Activated CD8-positive, alpha-beta memory T cell treated with anti-CD3 and anti-CD28 coated beads for 4 hours (primary cell): ENCODE results near the gene PSMB3.

Experiments
- DNase-seq, 2 donors: peaks; one replicate each; pipeline ENCODE4 v3.0.0-alpha.2; 2020; ENCODE audit warnings: low read depth in 2 of 2

The PSMB3 gene

DNA sequence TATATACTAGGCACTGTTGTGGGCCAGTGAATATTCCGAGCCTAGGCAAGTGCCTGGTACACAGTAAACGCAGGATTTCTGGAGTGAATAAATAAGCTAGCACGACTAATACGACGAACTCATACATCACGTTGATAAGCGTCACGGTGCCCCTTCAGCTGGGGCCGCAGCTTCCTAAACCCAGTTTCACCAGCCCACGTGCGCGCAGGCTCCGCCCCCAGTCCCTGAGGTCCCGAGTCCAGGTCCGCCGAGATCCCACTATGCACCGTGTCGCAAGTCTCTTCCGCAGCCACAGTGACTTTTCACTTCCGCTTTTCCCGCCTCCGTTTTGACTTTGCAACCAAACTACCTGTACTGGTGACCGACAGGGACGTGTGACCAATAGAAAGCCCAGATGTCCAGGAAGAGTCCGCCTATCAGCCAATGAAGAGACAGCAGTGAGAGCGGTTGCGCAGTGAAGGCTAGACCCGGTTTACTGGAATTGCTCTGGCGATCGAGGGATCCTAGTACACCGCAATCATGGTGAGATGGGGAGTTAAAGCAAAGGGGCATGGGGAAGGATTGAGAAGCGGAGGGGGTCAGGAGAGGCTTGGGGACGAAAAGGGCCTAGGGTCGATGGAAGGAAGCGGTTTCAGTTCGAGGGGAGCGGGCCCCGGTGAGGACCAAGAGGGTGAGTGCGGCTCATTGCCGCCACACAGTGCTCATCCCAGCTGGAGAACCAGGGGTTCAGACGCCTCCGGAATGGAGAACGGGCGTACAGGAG, at the start of gene PSMB3:
TSS of gene PSMB3 (plus strand) at position 434 of the 763 bp plus-strand sequence. CDS start at position 520, 86 bp downstream.
- peak; percentile 91 to 96 for DNase-seq

DNA sequence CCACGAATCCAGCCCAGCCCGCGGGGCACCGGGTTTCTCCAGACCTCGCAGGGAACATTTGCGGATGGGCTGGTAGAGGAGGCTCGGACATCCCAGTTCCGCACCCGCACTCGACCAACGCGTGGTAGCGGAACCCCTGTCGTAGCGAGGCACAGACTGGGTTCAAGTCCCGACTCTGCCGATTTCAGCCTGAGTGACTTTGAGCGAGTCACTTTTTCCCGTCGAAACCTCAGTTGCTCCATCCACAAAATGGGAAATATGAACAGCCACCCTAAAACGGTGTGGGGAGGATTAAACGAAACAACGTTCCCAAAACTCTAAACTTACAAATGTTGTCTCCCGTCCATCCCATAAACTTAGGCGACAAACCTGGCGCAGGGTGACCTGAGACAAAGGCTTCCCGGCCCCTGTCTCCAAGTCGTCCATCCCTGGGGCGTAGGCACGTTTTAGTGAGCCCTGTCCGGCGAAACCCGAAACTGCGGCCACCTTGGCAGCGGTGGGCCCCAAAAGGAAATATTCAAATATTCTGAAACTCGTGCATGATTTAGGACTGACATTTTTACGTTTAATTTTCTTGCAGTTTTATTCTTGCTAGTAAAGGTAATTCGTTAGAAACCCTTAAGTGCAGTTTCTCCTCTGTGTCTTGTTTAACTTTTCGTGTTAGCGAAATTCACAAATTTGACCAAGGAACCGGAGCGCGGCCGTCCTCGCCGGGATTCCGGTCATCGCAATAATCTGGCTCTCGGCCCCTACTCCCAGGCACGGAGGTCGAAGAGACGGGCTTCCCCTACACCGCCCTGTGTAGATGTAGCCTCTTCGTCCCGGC, 49.4 kb upstream of the PSMB3 start:
- no peak for DNase-seq

DNA sequence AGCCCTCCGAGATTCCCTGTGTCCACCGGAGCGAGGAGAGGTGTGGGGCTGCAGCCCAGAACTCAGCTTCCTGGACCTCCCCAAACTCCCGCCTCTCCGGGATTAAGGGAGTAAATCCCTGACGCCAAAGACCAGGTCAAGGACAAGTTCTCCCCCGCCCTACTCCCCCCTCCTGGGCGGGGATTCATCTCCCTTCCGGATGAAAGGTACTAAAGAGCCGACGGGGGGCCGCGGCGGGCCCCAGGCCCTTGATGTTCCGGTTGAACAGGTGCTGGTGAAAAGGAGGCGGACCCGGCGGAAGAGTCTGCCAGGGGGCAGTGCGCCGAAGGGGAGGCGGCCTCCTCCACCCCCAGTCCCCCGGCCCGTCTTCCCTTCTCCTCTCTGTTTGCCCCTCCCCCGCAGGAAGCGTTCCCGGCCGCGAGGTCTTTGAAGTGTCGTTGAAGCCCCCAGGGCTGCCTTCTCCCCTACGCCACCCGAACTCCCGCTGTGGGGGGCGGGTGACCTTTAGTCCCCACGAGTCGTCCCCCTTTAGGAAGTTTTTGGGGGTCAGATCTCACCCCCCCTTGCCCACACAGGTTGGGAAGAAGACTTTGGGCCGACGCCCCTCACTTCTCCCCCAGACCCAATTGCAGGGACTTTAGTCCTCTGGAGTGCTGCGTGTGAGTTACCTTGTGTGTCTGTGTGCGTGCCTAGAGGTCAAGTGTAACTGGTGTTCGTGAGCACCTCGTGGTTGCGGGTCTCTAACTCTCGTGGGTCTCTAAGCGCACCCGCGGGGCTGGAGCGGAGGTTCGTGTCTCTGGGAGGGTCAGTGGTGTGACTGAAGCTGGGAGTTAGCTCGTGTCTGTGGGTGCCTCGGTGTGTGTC, 48.6 kb upstream of the PSMB3 start:
- peak; percentile 69 to 82 for DNase-seq

GRCh38 chr17:38704606-38705522, 47.7 kb upstream of the PSMB3 start, which contains the start of gene MLLT6:
TSS of gene MLLT6 (plus strand) at chr17:38705273. CDS start at chr17:38705633, 360 bp downstream.
- DNase-seq = peak; percentile 71 to 78

DNA sequence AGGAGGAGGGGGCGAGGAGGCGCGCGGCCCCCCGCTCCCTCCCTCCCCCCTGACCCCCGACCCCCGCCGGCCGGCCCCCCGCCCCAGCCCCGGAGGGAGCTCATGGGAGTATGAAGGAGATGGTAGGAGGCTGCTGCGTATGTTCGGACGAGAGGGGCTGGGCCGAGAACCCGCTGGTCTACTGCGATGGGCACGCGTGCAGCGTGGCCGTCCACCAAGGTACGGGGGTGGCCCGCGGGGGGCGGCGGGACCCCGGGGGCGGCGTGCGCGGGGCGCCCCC, 47.1 kb upstream of the PSMB3 start:
- no peak for DNase-seq

DNA sequence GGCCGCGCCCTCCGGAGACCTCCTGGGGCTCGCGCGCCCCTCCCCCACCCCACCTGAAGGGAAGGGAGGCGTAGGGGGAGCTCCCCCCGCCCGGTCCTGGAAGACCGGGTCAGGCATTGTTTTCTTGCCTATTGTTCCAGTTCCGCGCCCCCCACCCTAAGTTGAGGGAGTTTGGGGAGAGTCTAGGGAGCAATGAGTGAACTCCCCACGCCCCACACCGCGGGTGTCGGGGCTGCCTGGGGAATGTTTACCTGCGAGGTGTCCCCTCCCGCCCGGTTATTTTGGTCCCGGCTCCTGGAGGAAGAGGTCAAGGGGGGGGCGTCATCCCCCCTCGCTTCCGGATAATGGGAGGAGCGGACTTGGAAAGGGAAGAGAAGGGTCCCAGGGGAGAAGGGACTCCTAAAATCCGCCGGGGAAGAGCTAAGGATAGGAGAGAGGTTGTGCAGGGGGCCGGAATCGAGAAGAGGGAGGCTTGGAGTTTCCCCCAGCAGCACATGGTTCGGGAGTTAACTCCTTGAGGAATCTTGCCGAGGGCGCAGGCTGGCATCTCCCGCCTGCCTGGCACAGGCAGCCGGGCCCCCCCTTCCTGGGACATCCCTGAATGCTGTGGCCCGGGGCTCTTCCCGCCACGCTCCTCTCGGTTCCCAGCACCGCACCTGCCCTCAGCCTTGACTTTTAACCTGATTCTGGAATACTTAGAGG, 46.6 kb upstream of the PSMB3 start:
- no peak for DNase-seq

- DNase-seq = no peak
Observed at GRCh38 chr17:38706505-38707216, 45.9 kb upstream of the PSMB3 start.

DNA sequence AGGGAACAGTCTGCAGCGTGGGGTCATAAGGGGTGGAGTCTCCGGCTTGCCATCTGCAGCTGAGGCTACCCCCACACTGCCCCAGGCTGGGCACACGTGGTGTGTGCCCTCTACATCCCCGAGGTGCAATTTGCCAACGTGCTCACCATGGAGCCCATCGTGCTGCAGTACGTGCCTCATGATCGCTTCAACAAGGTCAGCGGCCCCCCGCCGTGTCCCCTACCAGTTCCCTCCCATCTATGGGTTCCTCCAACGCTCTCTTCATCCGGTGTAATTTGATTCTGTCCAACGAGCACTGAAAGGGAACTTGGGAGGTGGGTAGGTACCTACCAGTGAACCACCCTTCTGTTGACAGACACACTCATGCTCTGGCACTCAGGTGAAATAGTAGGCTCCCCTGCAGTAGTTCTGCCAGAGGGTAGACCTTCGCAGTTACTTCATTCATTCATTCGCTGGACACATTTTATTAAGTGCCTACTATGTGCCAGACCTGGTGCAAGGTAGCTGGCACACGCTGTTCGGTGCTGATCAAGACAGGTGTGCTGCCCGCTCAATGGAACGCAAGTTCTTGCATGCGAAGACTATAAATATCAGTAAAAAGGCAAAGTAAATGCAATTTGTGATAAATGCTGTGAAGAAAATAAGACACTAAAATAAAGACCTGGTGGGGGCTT, 44.7 kb upstream of the PSMB3 start:
- no peak for DNase-seq

DNA sequence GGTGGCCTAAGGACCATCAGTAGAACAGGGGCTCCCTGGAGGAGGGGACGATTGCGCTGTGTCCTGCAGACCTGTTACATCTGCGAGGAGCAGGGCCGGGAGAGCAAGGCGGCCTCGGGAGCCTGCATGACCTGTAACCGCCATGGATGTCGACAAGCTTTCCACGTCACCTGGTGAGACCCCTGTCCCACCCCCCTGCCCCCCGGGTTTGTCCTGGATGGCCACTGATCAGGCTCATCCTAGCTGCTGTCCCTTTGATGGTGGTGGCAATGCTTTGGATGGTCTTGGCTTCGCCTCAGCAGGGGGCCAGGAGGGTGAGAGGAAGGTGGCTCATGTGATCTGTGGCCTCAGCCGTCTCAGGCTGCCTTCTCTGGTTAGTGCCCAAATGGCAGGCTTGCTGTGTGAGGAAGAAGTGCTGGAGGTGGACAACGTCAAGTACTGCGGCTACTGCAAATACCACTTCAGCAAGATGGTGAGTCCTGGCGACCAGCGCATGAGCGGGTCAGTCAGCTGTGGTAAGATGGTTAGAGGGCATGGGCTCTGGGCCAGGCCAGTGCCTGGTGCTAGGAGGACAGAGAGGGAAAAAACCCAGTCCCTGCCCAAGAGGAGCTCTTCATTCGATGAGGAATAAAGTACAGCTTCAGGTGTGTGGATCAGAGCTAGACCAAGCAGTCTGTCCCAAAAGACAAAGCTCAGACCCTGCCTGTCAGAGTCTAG, 43.3 kb upstream of the PSMB3 start:
- DNase-seq = no peak

GRCh38 chr17:38709864-38710603, 42.5 kb upstream of the PSMB3 start:
- DNase-seq = no peak

DNA sequence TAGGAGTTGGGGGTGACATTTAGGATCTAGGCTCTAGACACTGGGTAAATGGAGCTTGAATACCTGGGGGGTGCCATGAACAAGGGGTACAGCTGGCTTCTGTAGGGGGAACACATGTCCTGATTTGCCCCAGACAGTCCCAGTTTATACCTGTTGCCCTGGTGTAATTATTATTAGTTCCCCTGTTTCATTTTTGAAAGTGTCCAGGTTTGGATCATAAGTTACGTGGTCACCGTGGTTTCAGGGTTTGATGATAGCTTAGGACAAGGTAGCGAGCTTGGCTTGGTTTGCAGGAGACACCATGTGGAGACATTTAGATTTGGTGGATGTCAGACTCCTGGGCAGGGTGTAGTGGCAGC, 42.0 kb upstream of the PSMB3 start:
- no peak for DNase-seq

DNA sequence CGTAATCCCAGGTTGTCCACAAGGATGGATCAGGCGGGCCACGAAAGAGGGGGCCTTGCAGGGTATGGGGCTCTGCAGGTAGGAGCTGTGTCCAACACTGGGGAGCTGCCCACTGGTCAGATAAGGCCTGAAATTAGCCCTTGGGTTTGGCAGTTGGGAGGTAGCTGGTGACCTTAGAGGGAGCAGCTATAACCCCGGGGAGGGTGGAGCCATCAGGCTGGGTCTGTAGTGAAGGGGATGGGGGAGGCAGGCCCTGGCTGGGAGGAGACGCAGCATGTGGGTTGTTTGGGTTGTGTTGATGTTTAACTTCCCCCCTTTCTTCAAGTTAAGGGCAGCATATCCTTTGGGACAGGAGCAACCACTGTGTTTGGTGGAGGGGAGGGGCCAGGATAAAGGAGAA, 41.6 kb upstream of the PSMB3 start:
- no peak for DNase-seq

- no peak for DNase-seq
Observed at GRCh38 chr17:38711792-38712571, 40.6 kb upstream of the PSMB3 start.

DNA sequence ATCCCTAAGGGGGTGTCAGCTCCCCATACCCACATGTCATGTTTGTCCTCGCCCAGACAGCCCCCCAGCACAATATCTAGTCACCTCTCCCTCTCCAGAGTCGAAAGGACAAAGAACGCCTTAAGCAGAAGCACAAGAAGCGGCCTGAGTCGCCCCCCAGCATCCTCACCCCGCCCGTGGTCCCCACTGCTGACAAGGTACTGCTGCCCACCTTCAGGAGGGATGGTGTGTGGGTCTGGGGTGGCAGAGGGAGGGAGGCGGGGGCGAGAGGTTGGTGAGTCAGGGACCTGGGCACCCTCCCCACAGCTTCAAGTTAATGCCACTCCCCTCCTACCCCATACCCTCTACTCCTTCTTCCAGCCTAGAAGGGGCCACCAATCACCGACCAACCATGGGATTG, 39.9 kb upstream of the PSMB3 start:
- no peak for DNase-seq

GRCh38 chr17:38713456-38714075, 39.0 kb upstream of the PSMB3 start:
- no peak for DNase-seq

- no peak for DNase-seq
Observed at GRCh38 chr17:38715216-38715943, 37.2 kb upstream of the PSMB3 start.
